ENCODE results near the gene AVP.

The AVP gene

DNA sequence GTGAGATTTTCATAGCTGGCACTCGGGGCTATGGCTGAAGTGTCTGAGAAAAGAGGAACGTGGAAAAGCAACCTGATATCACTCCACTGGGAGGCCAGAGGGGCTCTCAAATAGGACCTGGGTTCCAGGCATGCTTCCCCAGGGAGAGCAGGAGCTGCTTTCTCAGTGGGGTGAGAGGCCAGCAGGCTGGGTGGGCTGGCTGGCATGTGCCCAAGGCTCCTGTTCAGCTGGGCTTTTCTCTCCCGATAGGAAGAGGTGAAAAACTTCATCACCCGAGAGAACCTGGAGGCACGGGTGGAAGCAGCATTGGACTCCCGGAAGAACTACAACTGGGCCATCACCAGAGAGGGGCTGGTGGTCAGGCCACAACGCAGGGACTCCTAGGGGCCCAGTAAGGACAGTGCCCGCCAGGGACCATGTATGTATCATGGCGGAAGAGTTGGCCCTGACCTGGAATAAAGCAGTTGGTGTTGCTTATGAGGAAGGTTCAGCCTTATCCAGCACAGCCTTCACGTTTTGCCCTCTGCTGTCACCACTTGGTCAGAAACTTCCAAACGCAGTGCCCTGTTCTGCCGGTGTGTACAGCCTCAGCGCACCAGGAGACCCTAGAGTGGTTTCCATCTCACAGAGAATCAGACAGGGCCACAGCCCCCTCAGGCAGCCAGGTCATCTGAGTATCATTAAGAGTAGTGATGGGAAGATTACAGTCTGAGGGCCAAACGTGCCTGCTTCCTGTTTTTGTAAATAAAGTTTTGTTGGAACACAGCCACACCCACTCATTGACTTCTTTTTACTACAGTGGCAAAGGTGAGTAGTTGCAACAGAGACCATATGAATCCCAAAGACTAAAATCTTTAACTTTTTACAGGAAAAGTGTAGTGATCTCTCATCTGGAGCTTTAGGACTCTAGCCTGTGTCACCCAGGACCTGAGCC, 36.8 kb downstream of the AVP start:
- DNase-seq (ENCODE audit: low read depth), result no peak

DNA sequence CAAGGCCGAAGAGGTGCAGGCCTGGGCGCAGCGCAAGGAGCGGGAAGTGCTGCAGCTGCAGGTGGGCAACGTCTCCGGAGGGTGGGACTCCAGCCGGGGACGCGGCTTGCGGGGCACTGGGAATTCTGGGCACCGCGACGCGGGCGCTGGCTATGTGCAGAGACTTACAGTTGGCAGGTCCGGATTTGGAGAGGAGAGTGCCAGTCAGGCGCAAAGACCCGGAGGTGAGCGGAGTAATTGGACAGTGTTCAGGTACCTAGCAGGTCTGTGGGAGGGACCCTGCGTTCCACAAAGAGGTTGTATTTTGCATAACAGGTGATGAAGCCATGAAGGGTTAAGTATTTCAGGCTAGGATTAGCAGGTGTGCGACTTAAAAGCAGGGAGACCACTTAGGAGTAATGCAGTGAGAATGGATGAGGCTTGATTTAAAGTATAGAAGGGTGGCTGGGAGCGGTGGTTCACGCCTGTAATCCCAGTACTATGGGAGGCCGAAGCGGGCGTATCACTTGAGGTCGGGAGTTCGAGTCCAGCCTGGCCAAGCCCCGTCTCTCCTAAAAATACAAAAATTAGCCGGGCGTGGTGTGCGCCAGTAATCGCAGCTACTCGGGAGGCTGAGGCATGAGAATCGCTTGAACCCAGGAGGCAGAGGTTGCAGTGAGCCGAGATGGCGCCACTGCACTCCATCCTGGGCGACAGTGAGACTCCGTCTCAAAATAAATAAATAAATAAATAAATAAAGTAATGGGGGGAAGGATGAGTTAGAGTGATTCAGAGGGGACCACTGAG, 37.7 kb downstream of the AVP start:
- no peak for DNase-seq (ENCODE audit: low read depth)

DNA sequence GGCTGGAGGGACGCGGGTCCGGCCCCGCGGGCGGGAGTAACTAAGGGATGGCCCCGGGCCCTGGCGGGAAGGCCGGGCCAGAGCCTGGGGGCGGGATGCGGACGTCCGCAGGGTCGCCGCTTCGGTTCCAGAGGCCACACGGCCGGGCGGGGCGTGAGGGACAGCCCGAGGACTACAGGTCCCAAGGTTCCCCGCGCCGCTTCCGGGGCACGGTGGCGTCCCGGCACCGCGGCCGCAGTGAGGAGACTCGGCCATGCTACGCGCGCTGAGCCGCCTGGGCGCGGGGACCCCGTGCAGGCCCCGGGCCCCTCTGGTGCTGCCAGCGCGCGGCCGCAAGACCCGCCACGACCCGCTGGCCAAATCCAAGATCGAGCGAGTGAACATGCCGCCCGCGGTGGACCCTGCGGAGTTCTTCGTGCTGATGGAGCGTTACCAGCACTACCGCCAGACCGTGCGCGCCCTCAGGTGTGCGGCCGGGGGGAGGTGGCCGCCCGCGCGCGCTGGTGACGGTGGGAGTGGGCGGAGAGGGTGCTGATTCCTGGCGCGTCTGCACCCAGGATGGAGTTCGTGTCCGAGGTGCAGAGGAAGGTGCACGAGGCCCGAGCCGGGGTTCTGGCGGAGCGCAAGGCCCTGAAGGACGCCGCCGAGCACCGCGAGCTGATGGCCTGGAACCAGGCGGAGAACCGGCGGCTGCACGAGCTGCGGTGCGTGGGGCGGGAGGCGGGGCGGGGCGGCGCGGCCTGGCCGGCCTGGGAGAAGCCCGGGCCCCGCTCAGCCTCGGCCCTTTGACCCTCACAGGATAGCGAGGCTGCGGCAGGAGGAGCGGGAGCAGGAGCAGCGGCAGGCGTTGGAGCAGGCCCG, 38.5 kb downstream of the AVP start, which contains the start of gene MRPS26:
Gene MRPS26 (plus strand): TSS at position 237 of the 861 bp plus-strand sequence. CDS start 17 bp downstream, at position 254.
- DNase-seq (ENCODE audit: low read depth), result peak; percentile 56

DNA sequence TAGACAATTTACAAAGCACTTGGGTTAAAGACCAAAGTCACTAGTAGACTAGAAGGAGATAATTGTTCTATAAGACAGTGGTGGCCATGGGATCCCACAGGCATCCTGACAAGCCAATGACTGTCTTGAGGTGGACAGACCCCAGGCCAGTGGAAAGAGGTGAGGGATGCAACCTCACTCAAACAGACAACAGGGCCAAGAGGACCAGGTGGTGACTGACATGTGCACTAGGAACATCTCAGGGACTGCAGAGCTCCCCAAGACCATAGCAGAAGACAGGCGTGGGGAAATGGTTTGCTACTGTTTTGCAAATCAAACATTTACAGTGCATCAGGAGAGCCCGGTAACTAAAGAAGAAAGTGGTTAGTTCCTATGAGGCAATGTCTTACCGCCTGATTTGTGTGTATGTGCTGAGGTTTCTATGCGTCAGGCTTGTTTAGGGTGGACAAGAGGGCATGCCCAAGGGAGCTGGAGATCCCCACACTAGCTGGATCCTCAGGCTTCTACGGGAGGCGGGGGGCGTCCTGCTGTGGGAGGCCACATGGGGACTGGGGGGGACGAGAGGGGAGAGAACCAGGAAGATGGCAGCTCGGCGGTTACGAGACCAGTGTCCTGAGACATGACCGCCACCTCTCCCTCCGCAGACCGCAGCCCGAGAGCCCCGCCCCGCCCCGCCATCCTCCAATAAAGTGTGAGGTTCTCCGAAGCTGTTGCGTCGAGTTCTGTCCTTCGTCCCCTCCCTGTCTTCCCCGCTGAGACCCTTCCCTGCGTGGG, 39.3 kb downstream of the AVP start:
- DNase-seq (ENCODE audit: low read depth), result peak; percentile 29

DNA sequence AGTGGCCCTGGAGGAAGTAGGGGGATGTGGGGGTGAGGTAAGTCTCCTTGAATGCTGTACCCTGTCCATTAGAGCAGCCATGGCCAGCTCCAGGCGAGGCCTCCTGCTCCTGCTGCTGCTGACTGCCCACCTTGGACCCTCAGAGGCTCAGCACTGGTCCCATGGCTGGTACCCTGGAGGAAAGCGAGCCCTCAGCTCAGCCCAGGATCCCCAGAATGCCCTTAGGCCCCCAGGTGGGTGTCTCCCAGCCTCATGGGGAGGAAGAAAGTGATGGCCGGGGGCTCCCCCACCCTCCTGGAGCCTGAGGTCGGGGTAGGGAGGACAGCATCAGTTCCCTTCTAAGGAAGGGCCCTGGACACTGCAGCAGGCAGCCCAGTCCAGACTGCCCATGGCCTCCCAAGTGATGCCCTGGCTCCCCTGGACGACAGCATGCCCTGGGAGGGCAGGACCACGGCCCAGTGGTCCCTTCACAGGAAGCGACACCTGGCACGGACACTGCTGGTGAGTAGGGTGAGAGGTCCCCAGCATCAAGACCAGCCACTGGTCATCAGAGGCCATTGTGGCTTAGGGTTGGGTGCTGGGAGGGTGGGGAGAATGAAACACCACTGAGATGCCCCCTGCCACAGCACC, 40.1 kb downstream of the AVP start:
- DNase-seq (ENCODE audit: low read depth), result no peak

DNA sequence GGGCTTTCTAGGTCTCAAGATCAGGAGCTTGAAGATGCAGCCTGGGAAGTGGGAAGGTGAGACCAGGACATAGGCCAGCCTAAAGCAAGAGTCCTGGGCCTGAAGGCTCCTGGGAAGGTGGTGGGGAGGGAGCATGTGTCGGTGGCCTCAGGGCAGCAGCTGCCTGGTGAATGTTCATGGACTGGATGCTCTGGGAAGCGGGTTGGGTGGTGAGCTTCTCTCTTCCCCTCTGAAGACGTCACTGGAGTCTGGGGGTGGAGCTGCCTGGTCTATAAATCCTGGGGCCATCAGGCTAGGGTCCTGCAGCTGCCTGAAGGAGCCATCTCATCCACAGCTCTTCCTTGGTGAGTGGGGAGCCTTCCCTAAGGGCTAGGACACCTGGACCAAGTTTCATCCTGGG, 41.2 kb downstream of the AVP start, which contains the start of gene GNRH2:
Gene GNRH2 (plus strand): TSS at position 301 of the 400 bp plus-strand sequence. CDS start 793 bp downstream, outside the sequence.
- DNase-seq (ENCODE audit: low read depth), result no peak

DNA sequence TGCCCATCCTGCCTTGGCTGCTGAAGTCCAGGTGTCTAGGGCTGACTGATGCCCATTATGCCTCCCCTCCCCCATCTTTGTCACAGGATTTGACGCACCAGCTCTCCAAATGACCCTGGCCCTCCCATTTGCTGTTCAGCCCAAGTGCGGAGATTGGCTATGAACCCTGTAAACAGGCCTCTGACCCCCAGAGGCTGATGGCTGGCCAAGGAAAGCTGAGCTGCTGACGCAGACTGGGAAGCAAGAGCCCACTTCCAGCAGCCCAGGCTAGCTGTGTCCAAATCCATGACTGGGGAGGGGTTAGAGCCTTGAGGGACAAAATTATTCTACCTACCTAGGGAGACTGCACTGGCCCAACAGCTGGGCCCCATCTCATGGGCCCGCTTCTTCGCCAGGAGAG, 41.9 kb downstream of the AVP start:
- DNase-seq (ENCODE audit: low read depth), result no peak

DNA sequence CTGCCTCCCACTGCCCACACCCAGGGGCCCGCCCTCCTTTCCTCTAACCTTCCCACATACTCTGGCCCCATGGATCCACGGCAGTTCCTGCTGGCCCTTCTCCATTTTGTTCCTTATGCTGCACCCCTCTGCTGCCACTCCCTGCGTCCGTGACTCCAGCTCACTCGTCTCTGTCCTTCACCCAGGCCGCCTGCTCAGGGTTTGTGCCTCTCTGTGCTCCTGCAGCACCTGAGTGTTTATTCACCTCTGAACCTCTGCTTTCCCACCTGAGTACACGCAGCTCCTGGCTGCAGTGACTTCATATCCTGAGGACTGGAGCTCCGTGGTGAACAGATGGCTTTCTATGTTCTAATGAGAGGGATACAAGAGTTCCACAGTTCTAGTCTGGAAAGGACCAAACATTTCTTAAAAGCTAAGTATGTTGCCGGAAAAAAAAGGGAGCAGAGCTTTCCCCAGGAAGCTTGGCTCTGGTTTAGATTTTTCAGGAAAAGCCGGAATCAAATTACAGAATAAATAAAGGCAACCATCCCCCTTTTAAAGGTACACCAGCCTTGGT, 42.6 kb downstream of the AVP start:
- DNase-seq (ENCODE audit: low read depth), result no peak

DNA sequence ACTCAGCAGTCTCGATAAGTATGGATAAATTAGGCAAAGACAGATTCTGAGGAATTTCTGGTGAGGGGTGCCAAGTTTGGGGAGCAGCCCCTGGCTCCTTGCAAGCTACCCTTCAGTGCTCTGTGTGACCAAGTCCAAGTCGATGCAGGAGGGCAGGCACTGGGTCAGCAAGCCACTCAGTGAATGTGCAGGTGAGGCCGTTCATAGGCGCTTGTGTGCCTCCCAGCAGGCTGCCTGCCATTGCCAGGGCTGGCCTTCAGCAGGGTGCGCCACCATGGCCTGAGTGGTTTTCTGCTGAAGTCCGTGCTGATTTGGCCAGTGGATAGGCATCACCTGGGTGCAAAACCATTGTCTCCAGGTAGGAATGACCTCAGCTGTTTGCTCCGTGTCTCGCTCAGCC, 44.4 kb downstream of the AVP start:
- no peak for DNase-seq (ENCODE audit: low read depth)

DNA sequence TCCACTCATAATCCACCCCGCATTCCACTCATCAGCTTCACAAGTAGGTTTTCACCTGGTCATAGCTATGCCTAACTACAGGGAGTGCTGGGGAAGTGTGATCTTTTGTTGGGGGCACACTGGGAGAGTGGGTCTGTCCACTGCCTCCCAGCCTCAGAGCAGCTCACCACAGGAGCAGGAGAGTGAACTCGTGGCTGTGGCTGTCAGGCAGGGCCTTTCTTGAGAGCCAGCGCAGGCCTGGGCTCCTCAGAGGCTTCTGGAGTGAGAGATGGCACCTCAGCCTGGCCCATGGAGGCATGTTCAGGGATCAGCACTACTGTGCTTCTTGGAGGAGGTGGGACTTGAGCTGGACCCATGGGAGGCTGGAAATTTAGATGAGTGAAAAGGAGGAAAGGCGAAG, 45.1 kb downstream of the AVP start:
- DNase-seq (ENCODE audit: low read depth), result no peak

DNA sequence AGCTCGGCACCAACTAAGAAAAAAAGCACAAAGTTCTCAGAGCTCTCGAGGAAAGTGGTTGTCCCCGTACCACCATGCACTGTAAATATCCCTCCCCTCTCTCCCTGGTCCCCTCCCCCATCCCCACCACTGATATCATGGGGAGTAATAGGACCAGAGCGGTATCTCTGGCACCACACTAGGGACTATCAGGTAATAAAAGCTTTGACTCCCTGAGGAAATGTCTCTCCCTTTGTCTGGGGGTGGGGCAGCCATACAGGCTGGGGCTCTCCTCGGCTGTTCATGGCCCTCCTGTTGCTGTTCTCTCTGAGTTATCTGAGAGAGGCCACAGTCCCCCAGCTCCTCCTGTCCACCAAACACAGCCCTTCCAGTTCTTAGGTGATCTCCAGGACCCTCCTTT, 46.1 kb downstream of the AVP start:
- DNase-seq (ENCODE audit: low read depth), result no peak

DNA sequence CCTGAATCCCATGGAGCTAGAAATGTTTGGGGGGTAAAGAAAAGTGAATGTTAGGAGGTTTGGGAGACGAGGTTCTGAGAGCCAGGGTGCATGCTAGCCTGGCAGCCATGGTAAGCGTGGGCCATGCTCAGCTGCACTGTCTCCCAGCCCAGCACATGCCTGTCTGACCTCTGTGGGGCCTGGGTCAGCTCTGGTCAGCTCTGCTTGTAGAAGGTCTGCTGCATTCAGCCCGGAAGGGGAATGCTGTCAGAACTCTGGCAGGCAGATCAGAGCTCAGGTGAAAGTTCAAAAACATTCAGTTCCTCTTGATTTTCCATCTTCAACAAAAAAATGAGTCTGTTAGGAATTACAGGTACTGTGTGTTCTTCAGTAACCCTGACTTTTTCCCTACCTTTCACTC, 46.9 kb downstream of the AVP start:
- DNase-seq (ENCODE audit: low read depth), result no peak

DNA sequence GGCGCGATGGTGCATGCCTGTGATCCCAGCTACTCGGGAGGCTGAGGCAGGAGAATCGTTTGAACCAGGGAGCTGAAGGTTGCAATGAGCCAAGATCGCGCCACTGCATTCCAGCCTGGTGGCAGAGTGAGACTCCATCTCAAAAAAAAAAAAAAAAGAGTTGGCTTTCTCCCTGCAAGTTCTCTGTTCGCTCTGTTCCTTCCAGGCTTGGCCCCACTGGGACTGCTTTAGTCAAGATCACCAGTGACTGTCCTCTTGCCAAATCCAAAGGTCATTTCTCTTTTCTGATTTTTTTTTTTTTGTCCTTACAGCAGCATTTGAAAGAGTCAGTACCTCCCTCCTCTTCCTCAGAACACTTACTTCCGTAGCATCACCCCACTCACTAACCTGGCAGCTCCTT, 51.9 kb downstream of the AVP start:
- no peak for DNase-seq (ENCODE audit: low read depth)

Measured in T-helper 22 cell (primary cell).